Measurements from ENCODE around the gene AUTS2.

- no peak for TF ChIP-seq POLR2A (IDR thresholded peaks at IDR 0.05)
- TF ChIP-seq CTCF (IDR thresholded peaks at IDR 0.05 in 8 of 11, conservative IDR thresholded peaks at IDR 0.05 in 3 of 11) = no peak
- TF ChIP-seq POLR2AphosphoS5 (IDR thresholded peaks at IDR 0.05) = no peak
These were observed 206.7 kb downstream of the AUTS2 start for GRCh38 chr7:69804962-69805361.

All from spleen (tissue), 7 donors.